A549 (cell line): ENCODE measurements around the gene UACA. TPM values are rescaled to one million over a fixed set of nuclear protein-coding genes. Genes with fewer than 3 reads are reported as not detected.

Experiments
- ATAC-seq, 2 experiments: fragments of 200-7000 bp in 1 of 2; fragments of >200 bp in 1 of 2; cut with Nextera tagmentation in 1 of 2; cut with Tn5 transposase in 1 of 2; 3 replicates each; pipeline versions ENCODE4 v1.8.0 to v1.9.1; 2018 to 2020; ENCODE audit warnings: mild to moderate bottlenecking in 1 of 2, moderate library complexity in 1 of 2
- CTCF ChIA-PET: fragments of 300-600 bp; sonication (Branson Sonifier 250); formaldehyde crosslinking; extraction: SDS; loops from one replicate; lab custom pipeline; 2021; ENCODE audit warnings: antibody characterized with exemption, inconsistent platforms; lab: Yijun Ruan, JAX
- POLR2A ChIA-PET: fragments of 350-600 bp; formaldehyde crosslinking; extraction: SDS; loops from one replicate; lab custom pipeline; 2021; ENCODE audit warnings: antibody characterized with exemption, inconsistent platforms; lab: Yijun Ruan, JAX
- DNase-seq, 2 experiments: peaks; one replicate each; pipeline versions ENCODE4 v3.0.0 to v3.0.0-alpha.2; 2011 to 2016; ENCODE audit warnings: low read depth in 1 of 2, low spot score in 1 of 2
- FAIRE-seq: peaks from 2 replicates; lab custom pipeline; 2011; peaks lifted over from hg19 to GRCh38; lab: Jason Lieb, UNC
- H3K27ac ChIP-seq, 2 experiments: fragments of >200 bp; sonication (Bioruptor Twin); formaldehyde crosslinking; 3 replicates each; pipeline ENCODE4 v1.5.1; 2016 to 2017
- H3K4me1 ChIP-seq: fragments of >200 bp; sonication (Bioruptor Twin); formaldehyde crosslinking; 3 replicates; pipeline ENCODE4 v1.6.1; 2016
- H3K4me2 ChIP-seq: fragments of >200 bp; sonication (Bioruptor Twin); formaldehyde crosslinking; 3 replicates; pipeline ENCODE4 v1.6.1; 2016
- H3K4me3 ChIP-seq: fragments of >200 bp; sonication (Bioruptor Twin); formaldehyde crosslinking; 3 replicates; pipeline ENCODE4 v1.5.1; 2016
- H3K9me3 ChIP-seq: fragments of >200 bp; sonication (Bioruptor Twin); formaldehyde crosslinking; 3 replicates; pipeline ENCODE4 v1.6.1; 2016
- BHLHE40 ChIP-seq: IDR thresholded peaks from 2 replicates; pipeline ENCODE4 v1.6.1; 2012; ENCODE audit warnings: low read depth, low read length, inconsistent platforms
- CBX2 ChIP-seq: fragments of 200-600 bp; sonication (generic); IDR thresholded peaks from 2 replicates; pipeline ENCODE4 v1.6.1; 2016; ENCODE audit warnings: low read depth, mild to moderate bottlenecking, borderline replicate concordance
- CHD2 ChIP-seq: fragments of 150-350 bp; IDR thresholded peaks from 2 replicates; pipeline ENCODE4 v1.6.1; 2014; ENCODE audit warnings: low read length; ENCODE audit not compliant: partially characterized antibody
- EHMT2 ChIP-seq: fragments of 200-600 bp; sonication (generic); IDR thresholded peaks from 2 replicates; pipeline ENCODE4 v1.6.1; 2016; ENCODE audit warnings: antibody characterized with exemption, low read depth, mild to moderate bottlenecking, moderate library complexity
- FOSB ChIP-seq: fragments of 250-450 bp; sonication (Bioruptor Pico); IDR thresholded peaks from 2 replicates; pipeline ENCODE4 v1.5.0; 2020; ENCODE audit warnings: mild to moderate bottlenecking, moderate library complexity
- FOSL2 ChIP-seq, 2 experiments: fragments of 450-650 bp in 1 of 2; fragments of >200 bp in 1 of 2; sonication (Bioruptor Twin) in 1 of 2; formaldehyde crosslinking; IDR thresholded peaks; 2 replicates each; pipeline versions ENCODE4 v1.5.0 to v1.6.1; 2016 to 2020; ENCODE audit warnings: mild to moderate bottlenecking in 1 of 2, moderate library complexity in 1 of 2
- FOXS1 ChIP-seq: fragments of 250-450 bp; sonication (Bioruptor Pico); IDR thresholded peaks from 2 replicates; pipeline ENCODE4 v1.5.0; 2020; ENCODE audit warnings: mild to moderate bottlenecking, moderate library complexity
- GATA3 ChIP-seq: IDR thresholded peaks from 2 replicates; pipeline ENCODE4 v1.6.1; 2012; ENCODE audit warnings: borderline replicate concordance
- HDAC2 ChIP-seq: fragments of 200-600 bp; sonication (generic); IDR thresholded peaks from 2 replicates; pipeline ENCODE4 v1.6.1; 2016
- HMGXB4 ChIP-seq: fragments of 250-450 bp; sonication (Bioruptor Pico); IDR thresholded peaks from 2 replicates; pipeline ENCODE4 v1.5.0; 2021; ENCODE audit warnings: mild to moderate bottlenecking, moderate library complexity, borderline replicate concordance
- JUN ChIP-seq, 2 experiments: fragments of >200 bp; sonication (Bioruptor Twin); formaldehyde crosslinking; IDR thresholded peaks; 2 replicates in 1 of 2; 3 replicates in 1 of 2; pipeline ENCODE4 v1.6.1; 2016 to 2017
- KDM1A ChIP-seq: fragments of 200-600 bp; sonication (generic); IDR thresholded peaks from 2 replicates; pipeline ENCODE4 v1.6.1; 2016; ENCODE audit warnings: low read depth, mild to moderate bottlenecking
- KDM5A ChIP-seq: fragments of 200-600 bp; sonication (generic); IDR thresholded peaks from 2 replicates; pipeline ENCODE4 v1.6.1; 2016; ENCODE audit warnings: antibody characterized with exemption, mild to moderate bottlenecking
- MAZ ChIP-seq: fragments of 150-350 bp; IDR thresholded peaks from 2 replicates; pipeline ENCODE4 v1.6.1; 2014; ENCODE audit warnings: antibody characterized with exemption, low read depth, low read length, borderline replicate concordance
- PHF8 ChIP-seq: fragments of 200-600 bp; sonication (generic); IDR thresholded peaks from 2 replicates; pipeline ENCODE4 v1.6.1; 2016; ENCODE audit warnings: low read depth, mild to moderate bottlenecking, antibody characterized with exemption, moderate library complexity, borderline replicate concordance
- RARB ChIP-seq: fragments of 250-450 bp; sonication (Bioruptor Pico); IDR thresholded peaks from 2 replicates; pipeline ENCODE4 v1.8.0; 2021; ENCODE audit warnings: mild to moderate bottlenecking, moderate library complexity
- RFX5 ChIP-seq: fragments of 450-650 bp; IDR thresholded peaks from 2 replicates; pipeline ENCODE4 v1.7.1; 2014; ENCODE audit warnings: antibody characterized with exemption, mild to moderate bottlenecking, moderate library complexity
- RNF2 ChIP-seq: fragments of 200-600 bp; sonication (generic); IDR thresholded peaks from 2 replicates; pipeline ENCODE4 v1.6.1; 2016; ENCODE audit warnings: low read depth, mild to moderate bottlenecking, antibody characterized with exemption, moderate library complexity, borderline replicate concordance
- SMC3 ChIP-seq: fragments of >200 bp; sonication (Bioruptor Twin); formaldehyde crosslinking; IDR thresholded peaks from 3 replicates; pipeline ENCODE4 v1.6.1; 2018; ENCODE audit warnings: inconsistent platforms
- TFCP2L1 ChIP-seq: fragments of 250-450 bp; sonication (Bioruptor Pico); IDR thresholded peaks from 2 replicates; pipeline ENCODE4 v1.5.0; 2021; ENCODE audit warnings: mild to moderate bottlenecking
- WGBS: methylation state at CpG from one replicate; pipeline ENCODE4 v1.1.6; 2017; ENCODE audit errors: missing lambda C conversion rate; 5-methylcytosine and 5-hydroxymethylcytosine counted together
- polyA plus RNA-seq, 4 experiments: library from polyadenylated mRNA; depleted of rRNA in 3 of 4; stranded (reverse); fragments of >200 nt; fragmentation: RNase III in 1 of 4; extraction: RNeasy Plus Mini Kit Qiagen cat#74134 plus additional on column Dnase treatment in 1 of 4; gene quantifications; 2 replicates in 3 of 4; 3 replicates in 1 of 4; pipeline ENCODE4 v1.2.3, GENCODE V29; 2011 to 2017
- TF ChIP-seq, protein P1 (sequence below): IDR thresholded peaks from 2 replicates; pipeline ENCODE4 v1.6.1; 2012
- TF ChIP-seq, protein P2 (sequence below): IDR thresholded peaks from 2 replicates; pipeline ENCODE4 v1.6.1; 2012
- TF ChIP-seq, protein P3 (sequence below): fragments of 450-650 bp; IDR thresholded peaks from 2 replicates; pipeline ENCODE4 v1.6.1; 2014; ENCODE audit warnings: antibody characterized with exemption

The UACA gene
- polyA plus RNA-seq, 2 of the 4 experiments (the other 2 are of a cell fraction): 31.9 to 80.4 TPM

DNA sequence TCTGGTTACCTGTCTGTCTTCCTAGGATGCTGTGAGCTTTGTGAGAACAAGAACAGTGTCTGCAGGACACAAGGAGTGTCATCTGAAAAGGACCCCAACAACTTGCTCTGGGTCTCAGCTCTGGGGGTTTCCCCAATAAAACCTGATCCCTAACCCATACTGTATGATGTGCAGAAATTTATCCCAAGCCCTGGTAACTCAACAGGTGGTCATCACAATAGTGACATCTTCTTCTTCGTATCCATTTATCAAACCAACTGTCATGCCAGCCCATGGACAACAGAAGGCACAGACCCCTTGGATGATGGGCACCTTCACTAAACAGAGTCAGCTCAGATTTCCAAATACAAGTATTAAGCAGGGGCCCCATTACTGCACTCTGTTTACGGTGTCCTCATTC lies 127.5 kb downstream of the UACA start:
- Histone ChIP-seq H3K4me2 (no peak overlapping the region), H3K4me1 (peaks cover 6% of the 10 kb centered on the region; the same call in 1 of the 3 replicates), H3K27ac (no peak overlapping the region), H3K4me3 (no peak overlapping the region), H3K9me3 (no peaks in the 10 kb centered on the region)
- ChIA-PET CTCF (interaction anchor here (1.0 to 2.2 kb wide), 5 partner anchors 9 to 1060 kb away, joined by 3 to 9 read pairs (median 3); no protein-coding TSS in a partner anchor), POLR2A (no interaction called here)
- FAIRE-seq (no peak), DNase-seq (no peak), ATAC-seq (no peak)
- no peak for TF ChIP-seq RARB (CRISPR knock-in tag)
- no peak for TF ChIP-seq KDM5A
- 87% methylated on average over 2 of the region's 2 CpGs for WGBS

DNA sequence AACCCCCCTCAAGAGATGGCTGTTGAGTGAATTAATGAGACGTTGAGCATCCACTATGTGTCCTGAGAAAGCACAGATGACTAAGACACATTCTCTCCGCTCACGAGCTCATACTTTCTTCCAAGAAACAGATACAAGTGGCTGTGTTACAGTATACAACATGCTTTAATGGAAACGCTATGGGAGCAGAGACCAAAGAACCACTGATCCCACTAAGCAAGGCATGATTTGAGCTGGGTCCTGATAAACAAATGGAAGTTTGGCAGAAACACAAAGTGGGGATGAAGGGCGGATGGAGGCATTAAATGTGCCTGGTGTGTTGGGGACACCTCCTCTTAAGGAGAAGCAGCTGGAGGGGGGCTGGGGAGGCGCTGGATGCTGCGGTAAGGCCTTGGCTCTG lies 129.4 kb downstream of the UACA start:
- Histone ChIP-seq H3K27ac (no peak overlapping the region), H3K4me2 (no peak overlapping the region), H3K4me3 (no peak overlapping the region), H3K9me3 (no peaks in the 10 kb centered on the region), H3K4me1 (peaks cover 6% of the 10 kb centered on the region; the same call in 1 of the 3 replicates)
- POLR2A ChIA-PET: no interaction called here
- TF ChIP-seq RFX5 (no peak), RNF2 (no peak), KDM1A (no peak), CBX2 (no peak), GATA3 (no peak), FOXS1 (CRISPR knock-in tag) (no peak), FOSB (CRISPR knock-in tag) (no peak), RARB (CRISPR knock-in tag) (no peak), MAZ (no peak), CHD2 (no peak)
- TF ChIP-seq, protein P1, sequence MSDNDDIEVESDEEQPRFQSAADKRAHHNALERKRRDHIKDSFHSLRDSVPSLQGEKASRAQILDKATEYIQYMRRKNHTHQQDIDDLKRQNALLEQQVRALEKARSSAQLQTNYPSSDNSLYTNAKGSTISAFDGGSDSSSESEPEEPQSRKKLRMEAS: no peak
- FAIRE-seq: no peak
- no peak for ATAC-seq
- no peak for DNase-seq
- 87% methylated on average over 7 of the region's 7 CpGs for WGBS
- CTCF ChIA-PET: interaction anchor here (0.7 to 1.6 kb wide), 5 partner anchors 16 to 1155 kb away, joined by 3 to 6 read pairs (median 5); no protein-coding TSS in a partner anchor

DNA sequence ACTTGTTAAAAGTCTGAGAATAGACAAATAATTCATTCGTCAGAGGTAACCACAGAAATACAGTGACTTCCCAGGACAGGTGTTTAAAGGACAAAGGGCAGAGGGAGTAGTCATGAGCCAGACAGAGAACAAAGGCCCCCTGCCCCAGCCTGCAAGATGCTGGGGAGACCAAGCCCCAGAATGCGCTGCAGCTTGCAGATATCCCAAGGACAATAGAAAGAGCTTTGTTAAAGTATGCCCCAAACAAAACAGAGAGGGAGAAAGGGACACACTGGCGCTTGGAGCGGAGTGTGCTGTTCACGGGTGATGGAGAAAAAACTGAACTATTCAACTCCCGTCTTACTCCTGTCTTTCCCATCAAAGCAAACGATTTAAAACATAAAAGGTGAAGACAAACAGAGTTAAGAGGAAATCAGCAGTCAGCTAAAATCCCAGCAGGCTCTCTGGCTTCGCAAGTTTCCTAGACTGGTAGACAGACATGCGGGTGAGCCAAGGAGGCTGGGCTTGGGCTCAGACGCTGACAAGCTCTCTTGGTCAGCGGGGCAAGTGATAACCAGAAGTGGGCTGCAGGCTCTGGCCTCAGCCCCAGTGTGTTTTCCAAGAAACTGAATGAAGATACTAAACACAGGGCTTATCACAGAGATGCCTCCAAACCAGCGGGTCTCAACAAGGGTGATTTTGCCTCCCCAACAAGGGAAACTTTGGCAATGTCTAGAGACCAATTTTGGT lies 130.1 kb downstream of the UACA start:
- no peak for DNase-seq
- ChIA-PET POLR2A (no interaction called here), CTCF (interaction anchor here (0.7 to 1.6 kb wide), 6 partner anchors 17 to 1057 kb away, joined by 3 to 6 read pairs (median 4); no protein-coding TSS in a partner anchor)
- TF ChIP-seq, protein P1: no peak
- TF ChIP-seq HMGXB4 (CRISPR knock-in tag) (no peak), BHLHE40 (no peak), SMC3 (no peak), TFCP2L1 (CRISPR knock-in tag) (no peak), MAZ (no peak), HDAC2 (no peak), PHF8 (no peak), JUN (IDR thresholded peaks at IDR 0.05) (no peak), EHMT2 (no peak), FOSL2 (IDR thresholded peaks at IDR 0.05) (no peak), FOSL2 (CRISPR knock-in tag; IDR thresholded peaks at IDR 0.05) (no peak), FOXS1 (CRISPR knock-in tag) (no peak)
- TF ChIP-seq, protein P2, sequence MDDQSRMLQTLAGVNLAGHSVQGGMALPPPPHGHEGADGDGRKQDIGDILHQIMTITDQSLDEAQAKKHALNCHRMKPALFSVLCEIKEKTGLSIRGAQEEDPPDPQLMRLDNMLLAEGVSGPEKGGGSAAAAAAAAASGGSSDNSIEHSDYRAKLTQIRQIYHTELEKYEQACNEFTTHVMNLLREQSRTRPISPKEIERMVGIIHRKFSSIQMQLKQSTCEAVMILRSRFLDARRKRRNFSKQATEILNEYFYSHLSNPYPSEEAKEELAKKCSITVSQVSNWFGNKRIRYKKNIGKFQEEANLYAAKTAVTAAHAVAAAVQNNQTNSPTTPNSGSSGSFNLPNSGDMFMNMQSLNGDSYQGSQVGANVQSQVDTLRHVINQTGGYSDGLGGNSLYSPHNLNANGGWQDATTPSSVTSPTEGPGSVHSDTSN: no peak
- TF ChIP-seq, protein P3, sequence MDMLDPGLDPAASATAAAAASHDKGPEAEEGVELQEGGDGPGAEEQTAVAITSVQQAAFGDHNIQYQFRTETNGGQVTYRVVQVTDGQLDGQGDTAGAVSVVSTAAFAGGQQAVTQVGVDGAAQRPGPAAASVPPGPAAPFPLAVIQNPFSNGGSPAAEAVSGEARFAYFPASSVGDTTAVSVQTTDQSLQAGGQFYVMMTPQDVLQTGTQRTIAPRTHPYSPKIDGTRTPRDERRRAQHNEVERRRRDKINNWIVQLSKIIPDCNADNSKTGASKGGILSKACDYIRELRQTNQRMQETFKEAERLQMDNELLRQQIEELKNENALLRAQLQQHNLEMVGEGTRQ: no peak
- H3K27ac ChIP-seq: no peak overlapping the region
- 69% methylated on average over 12 of the region's 12 CpGs for WGBS
- no peak overlapping the region for H3K4me3 ChIP-seq
- H3K4me2 ChIP-seq: no peak overlapping the region
- H3K4me1 ChIP-seq: peaks cover 6% of the 10 kb centered on the region; the same call in 1 of the 3 replicates
- no peak for ATAC-seq
- no peak for FAIRE-seq
- no peaks in the 10 kb centered on the region for H3K9me3 ChIP-seq
